Ascending aorta (tissue), 2 donors: Measurements from ENCODE around the gene LRBA. TPM values are rescaled to one million over a fixed set of nuclear protein-coding genes. Genes with fewer than 3 reads are reported as not detected.
A peak's percentile ranks its signal among the peaks of the same experiment; 100 is the strongest.

Source experiments
- DNase-seq, 2 donors: peaks; one replicate each; pipeline ENCODE4 v3.0.0-alpha.2; 2019; ENCODE audit warnings: low spot score in 2 of 2
- H3K27ac ChIP-seq, 2 donors: fragments of 200-600 bp; sonication (generic); one replicate each; pipeline ENCODE4 v1.5.1; 2016 to 2017; ENCODE audit warnings: mild to moderate bottlenecking in 1 of 2
- H3K27me3 ChIP-seq: fragments of 200-600 bp; sonication (generic); one replicate; pipeline ENCODE4 v1.5.1; 2017
- H3K36me3 ChIP-seq, 2 donors: fragments of 200-600 bp; sonication (generic); one replicate each; pipeline ENCODE4 v1.5.1; 2016
- H3K4me1 ChIP-seq, 2 donors: fragments of 200-600 bp; sonication (generic); one replicate each; pipeline ENCODE4 v1.5.1; 2016 to 2017; ENCODE audit warnings: mild to moderate bottlenecking in 1 of 2
- H3K4me3 ChIP-seq, 2 donors: fragments of 200-600 bp; sonication (generic); one replicate each; pipeline ENCODE4 v1.5.1; 2016 to 2017; ENCODE audit warnings: mild to moderate bottlenecking in 1 of 2
- H3K9me3 ChIP-seq, 2 donors: fragments of 200-600 bp; sonication (generic); one replicate each; pipeline ENCODE4 v1.5.1; 2016
- intact Hi-C: fragments of 100-400 bp; cut with DNase I; formaldehyde crosslinking; loops from one replicate; pipeline ENCODE4 v1.15.1; 2023
- total RNA-seq: library from RNA; depleted of rRNA; stranded (reverse); fragments of >200 nt; gene quantifications from one replicate; pipeline ENCODE4 v1.1.0, GENCODE V29; 2016
- TF ChIP-seq, protein P1 (sequence below), 3 experiments: fragments of 200-600 bp in 2 of 3; fragments of 450-650 bp in 1 of 3; sonication (generic) in 2 of 3; IDR thresholded peaks; one replicate each; pipeline ENCODE4 v1.5.1; 2016 to 2019; ENCODE audit warnings: antibody characterized with exemption in 3 of 3, mild to moderate bottlenecking in 1 of 3, moderate library complexity in 1 of 3

LRBA gene
- total RNA-seq, 1 donor from 2014 or later = 15.2 TPM

DNA sequence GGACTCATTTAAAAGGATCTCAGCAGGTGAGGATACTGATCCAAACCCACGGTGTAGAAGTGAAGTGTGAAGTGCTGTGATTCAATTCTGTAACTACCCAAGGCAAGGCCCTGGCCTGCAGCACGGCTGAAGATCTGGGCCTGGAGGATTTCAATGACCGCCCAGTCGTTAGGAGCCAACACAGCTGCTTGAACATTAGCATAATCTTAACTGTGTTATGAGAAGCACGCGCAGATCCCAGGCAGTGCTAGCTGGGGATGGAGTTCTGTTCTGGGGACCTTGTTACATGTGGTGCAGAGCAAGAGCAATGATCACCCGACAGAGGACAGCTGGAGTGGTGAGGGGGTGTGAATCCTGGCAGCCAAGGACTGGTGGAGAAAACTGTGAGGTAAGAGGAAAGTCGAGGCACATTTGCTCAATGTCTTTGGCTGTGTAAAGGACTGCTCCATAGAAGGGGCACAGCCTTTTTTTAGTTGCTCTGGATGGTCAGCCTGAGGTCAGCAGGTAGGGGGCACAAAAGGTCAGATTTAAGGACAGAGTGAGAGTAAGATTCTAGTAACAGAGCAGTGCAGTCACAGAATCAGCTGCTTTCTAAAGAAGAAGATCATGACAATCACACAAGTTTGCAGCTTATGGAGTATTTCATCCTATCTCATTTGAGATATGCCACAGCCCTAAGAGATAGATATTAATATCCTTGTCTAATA lies 755.1 kb downstream of the LRBA start:
- H3K27ac ChIP-seq = no peak overlapping the region
- H3K36me3 ChIP-seq = peaks cover 8 to 21% of the 10 kb centered on the region in 2 donors
- TF ChIP-seq, protein P1, sequence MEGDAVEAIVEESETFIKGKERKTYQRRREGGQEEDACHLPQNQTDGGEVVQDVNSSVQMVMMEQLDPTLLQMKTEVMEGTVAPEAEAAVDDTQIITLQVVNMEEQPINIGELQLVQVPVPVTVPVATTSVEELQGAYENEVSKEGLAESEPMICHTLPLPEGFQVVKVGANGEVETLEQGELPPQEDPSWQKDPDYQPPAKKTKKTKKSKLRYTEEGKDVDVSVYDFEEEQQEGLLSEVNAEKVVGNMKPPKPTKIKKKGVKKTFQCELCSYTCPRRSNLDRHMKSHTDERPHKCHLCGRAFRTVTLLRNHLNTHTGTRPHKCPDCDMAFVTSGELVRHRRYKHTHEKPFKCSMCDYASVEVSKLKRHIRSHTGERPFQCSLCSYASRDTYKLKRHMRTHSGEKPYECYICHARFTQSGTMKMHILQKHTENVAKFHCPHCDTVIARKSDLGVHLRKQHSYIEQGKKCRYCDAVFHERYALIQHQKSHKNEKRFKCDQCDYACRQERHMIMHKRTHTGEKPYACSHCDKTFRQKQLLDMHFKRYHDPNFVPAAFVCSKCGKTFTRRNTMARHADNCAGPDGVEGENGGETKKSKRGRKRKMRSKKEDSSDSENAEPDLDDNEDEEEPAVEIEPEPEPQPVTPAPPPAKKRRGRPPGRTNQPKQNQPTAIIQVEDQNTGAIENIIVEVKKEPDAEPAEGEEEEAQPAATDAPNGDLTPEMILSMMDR (IDR thresholded peaks at IDR 0.05) = no peak
- H3K4me1 ChIP-seq = no peaks in the 10 kb centered on the region
- no peaks in the 10 kb centered on the region for H3K27me3 ChIP-seq
- no peak overlapping the region for H3K4me3 ChIP-seq
- intact Hi-C loops = no loop called here
- no peak for DNase-seq
- H3K9me3 ChIP-seq = no peaks in the 10 kb centered on the region

DNA sequence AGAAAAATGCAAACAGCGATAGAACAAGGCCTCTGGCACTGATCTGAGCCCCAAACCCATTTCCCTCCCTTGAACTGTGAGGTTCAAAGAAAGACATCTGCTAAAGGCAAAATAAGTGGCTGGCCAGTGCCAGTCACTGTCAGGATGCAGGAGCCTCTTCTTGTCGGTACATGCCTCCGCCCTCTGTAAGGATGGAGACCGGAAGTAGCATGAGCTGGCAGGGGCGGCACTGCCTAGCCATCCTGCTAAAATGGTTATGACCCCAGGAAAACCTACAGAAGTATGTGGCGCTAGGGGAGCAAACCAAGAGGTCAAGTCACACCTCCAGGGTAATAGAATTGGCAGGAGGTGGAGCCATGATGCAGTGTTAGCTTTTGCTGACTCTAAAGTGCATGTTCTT lies 756.5 kb downstream of the LRBA start:
- TF ChIP-seq, protein P1 (IDR thresholded peaks at IDR 0.05) = no peak
- Histone ChIP-seq H3K27ac (no peak overlapping the region), H3K36me3 (peaks cover 8 to 28% of the 10 kb centered on the region in 2 donors), H3K4me3 (no peak overlapping the region), H3K27me3 (no peaks in the 10 kb centered on the region), H3K4me1 (no peaks in the 10 kb centered on the region), H3K9me3 (no peaks in the 10 kb centered on the region)
- DNase-seq = peak in 1 of 2 donors; percentile 53
- intact Hi-C loops = no loop called here

DNA sequence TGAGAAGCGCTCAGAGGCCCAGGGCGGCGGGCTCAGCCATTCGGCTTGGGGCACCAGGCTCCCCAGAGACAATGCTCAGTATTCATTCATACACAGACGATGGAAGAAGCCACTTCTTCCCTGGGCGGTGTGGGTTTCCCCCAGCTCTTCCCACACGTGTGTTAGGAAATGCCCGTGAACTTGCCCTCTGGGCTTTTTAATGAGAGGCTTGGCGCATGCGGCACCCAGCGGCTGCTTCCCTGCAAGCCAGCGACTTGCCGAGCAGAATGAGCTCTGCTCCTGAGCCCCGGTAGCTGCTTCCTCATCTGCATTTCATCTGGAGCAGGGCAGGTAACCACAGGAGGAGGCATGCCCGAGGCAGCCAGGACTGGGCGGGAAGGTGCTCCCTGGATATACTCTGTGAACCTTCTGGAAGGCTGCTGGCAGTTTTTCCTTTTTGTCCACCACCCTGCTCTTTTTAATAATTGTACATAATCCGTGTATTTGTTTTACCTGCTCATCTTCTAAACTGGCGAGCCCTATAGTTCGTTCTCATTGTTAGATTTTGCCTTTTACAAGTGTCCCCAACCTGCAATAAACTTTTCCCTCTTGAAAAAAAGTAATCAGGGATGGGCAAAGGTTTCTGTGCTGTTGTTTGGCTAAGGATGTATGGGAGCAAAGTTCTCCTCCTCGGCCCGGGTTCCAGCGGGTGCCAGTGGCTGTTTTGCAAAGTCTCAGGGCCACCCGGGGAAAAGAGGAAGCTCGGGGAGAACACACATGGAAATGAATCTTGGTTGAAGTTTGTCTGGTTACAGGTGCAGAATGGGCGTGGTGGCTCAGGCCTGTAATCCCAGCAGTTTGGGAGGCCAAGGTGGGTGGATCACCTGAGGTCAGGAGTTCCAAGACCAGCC lies 758.0 kb downstream of the LRBA start:
- Histone ChIP-seq H3K4me3 (no peak overlapping the region), H3K36me3 (peaks cover 9 to 34% of the 10 kb centered on the region in 2 donors), H3K9me3 (no peaks in the 10 kb centered on the region), H3K4me1 (no peaks in the 10 kb centered on the region), H3K27me3 (no peaks in the 10 kb centered on the region), H3K27ac (no peak overlapping the region)
- DNase-seq = peak in 1 of 2 donors; percentile 53
- TF ChIP-seq, protein P1 (IDR thresholded peaks at IDR 0.05) = no peak
- intact Hi-C loops = no loop called here

DNA sequence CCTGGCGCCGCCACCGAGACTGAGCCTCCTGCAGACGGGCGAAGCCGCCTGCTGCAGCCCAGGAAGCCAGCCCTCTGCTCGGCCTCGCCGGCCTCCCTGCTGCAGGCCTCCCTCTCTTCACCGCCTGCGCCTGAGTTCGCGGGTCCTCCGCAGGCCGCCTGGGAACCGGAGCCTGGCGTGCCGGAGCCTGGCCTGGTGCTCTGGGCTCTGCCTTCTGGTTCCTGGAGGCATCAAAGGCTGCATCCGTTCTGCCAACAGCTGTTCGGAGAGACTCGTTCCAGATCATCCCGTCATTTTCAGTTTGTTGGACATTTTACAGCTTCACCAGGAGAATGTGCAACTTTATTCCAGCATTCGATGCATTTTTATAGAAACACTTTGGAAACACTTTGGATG lies 758.9 kb downstream of the LRBA start:
- intact Hi-C loops = no loop called here

DNA sequence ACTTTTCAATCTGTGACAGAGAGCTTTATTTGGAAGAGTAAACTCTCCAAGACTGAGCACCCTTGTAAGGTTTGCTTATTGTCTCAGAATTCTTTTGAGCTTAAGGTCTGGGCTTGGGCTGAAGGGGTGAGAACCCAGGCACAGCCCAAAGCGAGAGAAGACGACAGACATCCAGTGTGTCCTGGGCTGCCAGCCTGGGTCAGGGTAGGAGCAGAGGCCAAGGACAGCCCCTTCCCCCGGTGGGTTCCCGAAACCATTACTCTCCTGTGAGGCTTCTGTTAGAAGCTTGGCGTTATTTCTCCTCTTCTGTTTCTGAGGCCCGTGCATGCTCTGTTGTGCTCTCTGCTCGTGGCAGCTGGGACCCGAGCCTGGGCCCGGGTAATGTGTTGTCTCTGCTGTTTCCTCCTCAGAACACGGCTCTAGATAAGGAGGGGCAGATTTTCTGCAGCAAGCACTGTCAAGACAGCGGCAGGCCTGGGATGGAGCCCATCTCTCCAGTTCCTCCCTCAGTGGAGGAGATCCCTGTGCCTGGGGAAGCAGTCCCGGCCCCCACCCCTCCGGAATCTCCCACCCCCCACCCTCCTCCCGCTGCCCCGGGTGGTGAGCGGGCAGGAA lies 759.4 kb downstream of the LRBA start:
- TF ChIP-seq, protein P1 (IDR thresholded peaks at IDR 0.05) = no peak
- peaks cover 11 to 34% of the 10 kb centered on the region in 2 donors for H3K36me3 ChIP-seq
- peak in 1 of 2 donors; percentile 24 for DNase-seq
- H3K4me3 ChIP-seq = no peak overlapping the region
- intact Hi-C loops = no loop called here
- no peak overlapping the region for H3K27ac ChIP-seq
- H3K9me3 ChIP-seq = no peaks in the 10 kb centered on the region
- no peaks in the 10 kb centered on the region for H3K4me1 ChIP-seq
- H3K27me3 ChIP-seq = no peaks in the 10 kb centered on the region

More for the DNA sequence above, 758.9 kb downstream of the LRBA start:
- TF ChIP-seq, protein P1 (IDR thresholded peaks at IDR 0.05) = no peak
- DNase-seq = no peak
- Histone ChIP-seq H3K36me3 (peaks cover 11 to 34% of the 10 kb centered on the region in 2 donors), H3K27me3 (no peaks in the 10 kb centered on the region), H3K4me3 (no peak overlapping the region), H3K9me3 (no peaks in the 10 kb centered on the region), H3K4me1 (no peaks in the 10 kb centered on the region), H3K27ac (no peak overlapping the region)
